Neural progenitor cell (in vitro differentiated cells): ENCODE data around the gene HSDL2.

Source experiments
- CTCF ChIP-seq: fragments of 200-600 bp; sonication (generic); IDR thresholded peaks from 2 replicates; pipeline ENCODE4 v1.5.1; 2017; ENCODE audit warnings: antibody characterized with exemption, mild to moderate bottlenecking
- EZH2 ChIP-seq: fragments of 200-600 bp; sonication (generic); IDR thresholded peaks from 2 replicates; pipeline ENCODE4 v1.6.1; 2017; ENCODE audit warnings: antibody characterized with exemption, mild to moderate bottlenecking, moderate library complexity

GRCh38 chr9:112360047-112360804 lies 19.7 kb upstream of the HSDL2 start:
- no peak for TF ChIP-seq CTCF
- no peak for TF ChIP-seq EZH2
